Stimulated activated CD4-positive, alpha-beta T cell treated with anti-CD3 and anti-CD28 coated beads, TNF-alpha, amount 100 ng/mL, for 24 hours (primary cell): ENCODE results near the gene FAM151A.

Experiments
- DNase-seq, 3 experiments: peaks; one replicate each; pipeline ENCODE4 v3.0.0-alpha.2; 2020; ENCODE audit warnings: low read depth in 3 of 3

Gene FAM151A

GRCh38 chr1:54579337-54579781, 44.0 kb downstream of the FAM151A start:
- DNase-seq, result no peak

- DNase-seq, result no peak
Measured at GRCh38 chr1:54577612-54578011, 45.7 kb downstream of the FAM151A start.

GRCh38 chr1:54575605-54576290, 47.6 kb downstream of the FAM151A start:
- DNase-seq, result no peak

- DNase-seq, result no peak
Measured at GRCh38 chr1:54575161-54575560, 48.2 kb downstream of the FAM151A start.

- no peak for DNase-seq
Measured at GRCh38 chr1:54574158-54574778, 49.1 kb downstream of the FAM151A start.

- no peak for DNase-seq
Measured at GRCh38 chr1:54572542-54572850, 50.8 kb downstream of the FAM151A start.

- no peak for DNase-seq
Measured at GRCh38 chr1:54571803-54572541, 51.4 kb downstream of the FAM151A start.

GRCh38 chr1:54571326-54571725, 52.0 kb downstream of the FAM151A start:
- DNase-seq, result no peak

GRCh38 chr1:54570161-54570560, 53.2 kb downstream of the FAM151A start:
- no peak for DNase-seq

- no peak for DNase-seq
Measured at GRCh38 chr1:54569339-54569738, 54.0 kb downstream of the FAM151A start.

- DNase-seq, result no peak
Measured at GRCh38 chr1:54567961-54568360, 55.4 kb downstream of the FAM151A start.

GRCh38 chr1:54566438-54567141, 56.7 kb downstream of the FAM151A start:
- no peak for DNase-seq

GRCh38 chr1:54565113-54565501, 58.2 kb downstream of the FAM151A start:
- DNase-seq, result no peak

- no peak for DNase-seq
Measured at GRCh38 chr1:54564312-54565112, 58.8 kb downstream of the FAM151A start.

GRCh38 chr1:54559771-54560231, 63.5 kb downstream of the FAM151A start:
- no peak for DNase-seq
